Body of pancreas (tissue), 4 donors: ENCODE results near the gene PLPP3. TPM values are rescaled to one million over a fixed set of nuclear protein-coding genes. Genes with fewer than 3 reads are reported as not detected.

ENCODE experiments used
- ATAC-seq: fragments of 150-250 bp; one replicate; pipeline ENCODE4 v1.9.1; 2016
- DNase-seq, 4 donors: peaks; one replicate each; pipeline ENCODE4 v3.0.0-alpha.2; 2019
- H3K27ac ChIP-seq, 4 donors: fragments of 200-600 bp; sonication (generic); 1 replicate in 3 of 4; 2 replicates in 1 of 4; pipeline versions ENCODE4 v1.5.1 to v1.6.1; 2016 to 2019; ENCODE audit warnings: mild to moderate bottlenecking in 1 of 4, mixed read lengths in 1 of 4, moderate library complexity in 1 of 4
- H3K27me3 ChIP-seq, 2 donors: fragments of 200-600 bp; sonication (generic); one replicate each; pipeline ENCODE4 v1.6.0; 2016; ENCODE audit warnings: mild to moderate bottlenecking in 1 of 2
- H3K36me3 ChIP-seq, 2 donors: fragments of 200-600 bp; sonication (generic); replicated peaks in 1 of 2; 2 replicates each; pipeline ENCODE4 v1.5.1; 2016; ENCODE audit warnings: low read depth in 2 of 2; ENCODE audit not compliant: insufficient read depth in 1 of 2
- H3K4me1 ChIP-seq: fragments of 200-600 bp; sonication (generic); one replicate; pipeline ENCODE4 v1.6.0; 2016
- H3K4me3 ChIP-seq, 2 donors: fragments of 200-600 bp; sonication (generic); 1 replicate in 1 of 2; 2 replicates in 1 of 2; pipeline ENCODE4 v1.5.1; 2016 to 2019
- H3K9me3 ChIP-seq, 3 donors: fragments of 200-600 bp; sonication (generic); 1 replicate in 2 of 3; 2 replicates in 1 of 3; pipeline ENCODE4 v1.5.1; 2016
- CTCF ChIP-seq, 7 experiments: fragments of 450-650 bp in 4 of 7; fragments of 200-600 bp in 3 of 7; sonication (generic) in 3 of 7; IDR thresholded peaks; one replicate each; pipeline ENCODE4 v1.5.1; 2016 to 2019; ENCODE audit warnings: antibody characterized with exemption in 7 of 7
- POLR2A ChIP-seq, 3 donors: fragments of 450-650 bp; IDR thresholded peaks; one replicate each; pipeline ENCODE4 v1.6.1; 2016; ENCODE audit warnings: antibody characterized with exemption in 3 of 3, mild to moderate bottlenecking in 2 of 3
- WGBS, 2 donors: methylation state at CpG; one replicate each; pipeline ENCODE4 v1.1.5; 2017; 5-methylcytosine and 5-hydroxymethylcytosine counted together
- intact Hi-C: fragments of 100-400 bp; cut with DNase I; formaldehyde crosslinking; loops from one replicate; pipeline ENCODE4 v1.15.1; 2023
- total RNA-seq, 2 donors: library from RNA; depleted of rRNA; stranded (reverse); fragments of >200 nt; gene quantifications; one replicate each; pipeline ENCODE4 v1.1.0, GENCODE V29; 2016

The PLPP3 gene
- total RNA-seq, 2 donors from 2014 or later, result 35.8 to 52.7 TPM

GRCh38 chr1:56472860-56473259 lies 106.5 kb downstream of the PLPP3 start:
- H3K27me3 ChIP-seq, result no peaks in the 10 kb centered on the region
- DNase-seq (peak in 1 of 4 donors; percentile 25), ATAC-seq (no peak)
- intact Hi-C loops, result no loop called here
- no peak overlapping the region for H3K4me3 ChIP-seq
- WGBS, 2 donors, result 82 to 87% methylated on average over 3 of the region's 3 CpGs
- H3K27ac ChIP-seq, result no peak overlapping the region
- peaks cover 16% of the 10 kb centered on the region for H3K4me1 ChIP-seq
- H3K36me3 ChIP-seq, result no peaks in the 10 kb centered on the region
- no peak for TF ChIP-seq POLR2A (IDR thresholded peaks at IDR 0.05)
- TF ChIP-seq CTCF (IDR thresholded peaks at IDR 0.05), result no peak
- no peaks in the 10 kb centered on the region for H3K9me3 ChIP-seq

GRCh38 chr1:56469640-56470371 lies 109.6 kb downstream of the PLPP3 start:
- Histone ChIP-seq H3K9me3 (no peaks in the 10 kb centered on the region), H3K27ac (peak overlapping the region in 1 of 4 donors; percentile 57), H3K36me3 (no peaks in the 10 kb centered on the region), H3K27me3 (no peaks in the 10 kb centered on the region), H3K4me1 (peaks cover 10% of the 10 kb centered on the region), H3K4me3 (no peak overlapping the region)
- DNase-seq, result peak in 1 of 4 donors; percentile 22
- no peak for TF ChIP-seq CTCF (IDR thresholded peaks at IDR 0.05)
- TF ChIP-seq POLR2A (IDR thresholded peaks at IDR 0.05), result no peak
- intact Hi-C loops, result no loop called here
- ATAC-seq, result peak; percentile 40
- WGBS, 2 donors, result 63 to 70% methylated on average over 5 of the region's 5 CpGs

GRCh38 chr1:56468518-56468917 lies 110.8 kb downstream of the PLPP3 start:
- Histone ChIP-seq H3K4me3 (no peak overlapping the region), H3K9me3 (no peaks in the 10 kb centered on the region), H3K4me1 (peaks cover 5% of the 10 kb centered on the region), H3K27me3 (no peaks in the 10 kb centered on the region), H3K27ac (no peak overlapping the region), H3K36me3 (no peaks in the 10 kb centered on the region)
- ATAC-seq, result no peak
- WGBS, 2 donors, result 73 to 78% methylated on average over 7 of the region's 7 CpGs
- TF ChIP-seq CTCF (IDR thresholded peaks at IDR 0.05), result no peak
- TF ChIP-seq POLR2A (IDR thresholded peaks at IDR 0.05), result no peak
- no peak for DNase-seq
- intact Hi-C loops, result no loop called here

DNA sequence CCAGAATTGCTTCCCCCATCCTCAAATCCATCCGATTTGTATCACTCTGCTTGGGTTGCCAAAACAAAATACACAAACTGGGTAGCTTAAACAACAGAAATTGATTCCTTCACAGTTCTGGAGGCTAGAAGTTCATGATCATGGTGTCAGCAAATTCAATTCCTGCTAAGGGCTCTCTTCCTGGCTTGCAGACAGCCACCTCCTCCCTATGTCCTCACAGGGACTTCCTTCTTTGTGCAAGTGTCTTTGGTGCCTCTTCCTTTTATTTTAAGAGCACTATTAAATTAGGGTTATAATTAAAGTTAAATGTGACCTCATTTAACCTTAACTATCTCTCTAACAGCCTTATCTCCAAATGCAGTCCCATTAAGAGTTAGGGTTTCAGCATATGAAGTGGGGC lies 112.8 kb downstream of the PLPP3 start:
- TF ChIP-seq POLR2A (IDR thresholded peaks at IDR 0.05) (no peak), CTCF (IDR thresholded peaks at IDR 0.05) (no peak)
- Histone ChIP-seq H3K4me1 (peaks cover 5% of the 10 kb centered on the region), H3K9me3 (no peaks in the 10 kb centered on the region), H3K4me3 (no peak overlapping the region), H3K36me3 (no peaks in the 10 kb centered on the region), H3K27me3 (no peaks in the 10 kb centered on the region), H3K27ac (no peak overlapping the region)
- WGBS, 2 donors, result 83 to 90% methylated on average over 1 of the region's 1 CpG
- intact Hi-C loops, result no loop called here
- DNase-seq (no peak), ATAC-seq (no peak)

DNA sequence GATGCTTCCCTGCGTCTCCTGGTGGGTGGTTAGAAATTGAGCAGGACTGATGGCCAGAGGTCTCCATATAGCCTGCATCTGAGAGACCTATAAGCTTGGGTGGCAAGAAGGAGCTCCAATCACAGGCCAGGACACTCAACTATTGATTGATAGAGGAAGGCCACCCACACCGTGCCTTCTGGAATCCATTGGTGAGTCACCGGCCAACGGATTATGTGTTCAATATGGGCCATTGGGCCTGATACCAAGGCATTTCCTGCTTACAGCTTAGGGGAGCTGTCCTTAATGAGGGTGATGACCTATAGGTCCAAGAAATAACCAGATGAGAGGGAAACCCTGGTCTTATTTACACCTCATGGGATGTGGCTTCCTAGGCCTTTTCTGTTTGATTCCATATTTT lies 115.1 kb downstream of the PLPP3 start:
- DNase-seq (no peak), ATAC-seq (no peak)
- Histone ChIP-seq H3K36me3 (no peaks in the 10 kb centered on the region), H3K27me3 (no peaks in the 10 kb centered on the region), H3K4me3 (no peak overlapping the region), H3K9me3 (no peaks in the 10 kb centered on the region), H3K4me1 (no peaks in the 10 kb centered on the region), H3K27ac (no peak overlapping the region)
- whole genome bisulfite sequencing, 2 donors, result 89 to 93% methylated on average over 4 of the region's 4 CpGs
- no peak for TF ChIP-seq CTCF (IDR thresholded peaks at IDR 0.05)
- no peak for TF ChIP-seq POLR2A (IDR thresholded peaks at IDR 0.05)
- intact Hi-C loops, result no loop called here
